Kidney (tissue), 14 donors: ENCODE results near the gene PDE10A. TPM values are rescaled to one million over a fixed set of nuclear protein-coding genes. Genes with fewer than 3 reads are reported as not detected.

Experiments used
- DNase-seq, 5 donors: peaks; one replicate each; pipeline ENCODE4 v3.0.0-alpha.2; 2013 to 2020
- FAIRE-seq: peaks from 2 replicates; lab custom pipeline; 2012; peaks lifted over from hg19 to GRCh38; lab: Jason Lieb, UNC
- H3K27ac ChIP-seq, 2 donors: one replicate each; pipeline ENCODE4 v1.7.0; 2013; ENCODE audit warnings: low read depth in 2 of 2, low read length in 2 of 2, inconsistent platforms in 1 of 2
- H3K27me3 ChIP-seq: one replicate; pipeline ENCODE4 v1.7.1; 2013; ENCODE audit warnings: low read length, inconsistent platforms; ENCODE audit not compliant: control insufficient read depth, insufficient read depth
- H3K36me3 ChIP-seq, 3 donors: one replicate each; pipeline versions ENCODE4 v1.7.0 to v1.7.1; 2013; ENCODE audit warnings: low read length in 3 of 3, control low read depth in 1 of 3, inconsistent platforms in 1 of 3; ENCODE audit not compliant: insufficient read depth in 3 of 3, control insufficient read depth in 2 of 3
- H3K4me1 ChIP-seq, 3 donors: one replicate each; pipeline versions ENCODE4 v1.7.0 to v1.7.1; 2013; ENCODE audit warnings: low read length in 3 of 3, inconsistent platforms in 1 of 3, low read depth in 1 of 3; ENCODE audit not compliant: control insufficient read depth in 2 of 3, insufficient read depth in 2 of 3
- H3K4me3 ChIP-seq, 3 donors: one replicate each; pipeline versions ENCODE4 v1.7.0 to v1.8.1; 2013; ENCODE audit warnings: low read length in 3 of 3, control low read depth in 1 of 3, inconsistent platforms in 1 of 3
- H3K9ac ChIP-seq, 3 donors: one replicate each; pipeline versions ENCODE4 v1.7.0 to v1.7.1; 2013; ENCODE audit warnings: low read length in 3 of 3, control low read depth in 1 of 3, inconsistent platforms in 1 of 3
- H3K9me3 ChIP-seq, 3 donors: one replicate each; pipeline versions ENCODE4 v1.7.0 to v1.7.1; 2013; ENCODE audit warnings: low read length in 3 of 3, control low read depth in 1 of 3, inconsistent platforms in 1 of 3; ENCODE audit not compliant: control insufficient read depth in 2 of 3, insufficient read depth in 1 of 3
- intact Hi-C: fragments of 100-400 bp; cut with DNase I; formaldehyde crosslinking; loops from one replicate; pipeline ENCODE4 v1.11.1; 2022
- polyA plus RNA-seq: library from polyadenylated mRNA; stranded (reverse); fragments of 350-450 nt; fragmentation: Illumina TruSeq; extraction: RNeasy Lipid Tissue Mini Kit (QIAGEN cat#74804); gene quantifications from one replicate; pipeline ENCODE4 v1.2.3, GENCODE V29; 2014; ENCODE audit warnings: low read depth, low replicate concordance; ENCODE audit not compliant: insufficient read depth
- total RNA-seq: library from RNA; stranded (reverse); fragmentation: NEBNext Ultra II Directional; extraction: Animal tissue kit (Norgen Biotek cat#: 25700); gene quantifications from one replicate; pipeline ENCODE4 v1.2.1, GENCODE V29; 2021
- TF ChIP-seq, protein P1 (sequence below): IDR thresholded peaks from 3 replicates; pipeline ENCODE4 v1.5.1; 2012; ENCODE audit warnings: mild to moderate bottlenecking, moderate library complexity, borderline replicate concordance; ENCODE audit not compliant: insufficient read depth; ENCODE audit errors: extremely low read depth
- donor health status: control.
- donor health status: control.
- donor health status: control.
- donor health status: control.
- donor health status: control.
- donor health status: DM: yes; HTN: yes; CAD: no.
- donor health status: Normal renal cell carcinoma (clear cell type).

PDE10A gene
- total and polyA plus RNA-seq, 2 donors from 2014 or later = 4.8 to 23.1 TPM

DNA sequence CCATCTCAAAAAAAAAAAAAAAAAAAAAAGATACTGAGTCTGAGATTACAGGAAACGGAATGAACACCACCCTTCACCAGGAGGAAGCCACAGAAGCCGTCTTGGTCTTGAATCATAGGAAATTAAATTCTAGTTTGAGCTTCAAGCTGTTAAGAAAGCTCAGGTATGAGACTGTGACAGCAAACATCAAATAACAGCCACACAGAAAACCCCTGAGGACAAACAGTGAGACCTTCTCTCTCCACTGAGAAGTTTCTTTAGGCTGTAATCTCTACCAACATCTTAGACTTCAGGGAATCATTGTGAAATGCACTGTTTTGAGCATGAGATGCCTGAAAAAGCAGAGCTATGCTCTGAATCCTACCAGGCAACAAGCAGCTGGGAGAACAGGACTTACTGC lies 30.8 kb downstream of the PDE10A start:
- no peak for DNase-seq
- H3K4me1 ChIP-seq = peaks cover 0 to 3% (median 2%) of the 10 kb centered on the region in 3 donors
- peak overlapping the region in 1 of 2 donors; percentile 61 for H3K27ac ChIP-seq
- no peaks in the 10 kb centered on the region for H3K9me3 ChIP-seq
- intact Hi-C loops = no loop called here
- TF ChIP-seq, protein P1, sequence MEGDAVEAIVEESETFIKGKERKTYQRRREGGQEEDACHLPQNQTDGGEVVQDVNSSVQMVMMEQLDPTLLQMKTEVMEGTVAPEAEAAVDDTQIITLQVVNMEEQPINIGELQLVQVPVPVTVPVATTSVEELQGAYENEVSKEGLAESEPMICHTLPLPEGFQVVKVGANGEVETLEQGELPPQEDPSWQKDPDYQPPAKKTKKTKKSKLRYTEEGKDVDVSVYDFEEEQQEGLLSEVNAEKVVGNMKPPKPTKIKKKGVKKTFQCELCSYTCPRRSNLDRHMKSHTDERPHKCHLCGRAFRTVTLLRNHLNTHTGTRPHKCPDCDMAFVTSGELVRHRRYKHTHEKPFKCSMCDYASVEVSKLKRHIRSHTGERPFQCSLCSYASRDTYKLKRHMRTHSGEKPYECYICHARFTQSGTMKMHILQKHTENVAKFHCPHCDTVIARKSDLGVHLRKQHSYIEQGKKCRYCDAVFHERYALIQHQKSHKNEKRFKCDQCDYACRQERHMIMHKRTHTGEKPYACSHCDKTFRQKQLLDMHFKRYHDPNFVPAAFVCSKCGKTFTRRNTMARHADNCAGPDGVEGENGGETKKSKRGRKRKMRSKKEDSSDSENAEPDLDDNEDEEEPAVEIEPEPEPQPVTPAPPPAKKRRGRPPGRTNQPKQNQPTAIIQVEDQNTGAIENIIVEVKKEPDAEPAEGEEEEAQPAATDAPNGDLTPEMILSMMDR = no peak
- H3K9ac ChIP-seq = no peak overlapping the region
- no peak for FAIRE-seq
- no peaks in the 10 kb centered on the region for H3K36me3 ChIP-seq
- no peaks in the 10 kb centered on the region for H3K27me3 ChIP-seq
- H3K4me3 ChIP-seq = no peak overlapping the region

DNA sequence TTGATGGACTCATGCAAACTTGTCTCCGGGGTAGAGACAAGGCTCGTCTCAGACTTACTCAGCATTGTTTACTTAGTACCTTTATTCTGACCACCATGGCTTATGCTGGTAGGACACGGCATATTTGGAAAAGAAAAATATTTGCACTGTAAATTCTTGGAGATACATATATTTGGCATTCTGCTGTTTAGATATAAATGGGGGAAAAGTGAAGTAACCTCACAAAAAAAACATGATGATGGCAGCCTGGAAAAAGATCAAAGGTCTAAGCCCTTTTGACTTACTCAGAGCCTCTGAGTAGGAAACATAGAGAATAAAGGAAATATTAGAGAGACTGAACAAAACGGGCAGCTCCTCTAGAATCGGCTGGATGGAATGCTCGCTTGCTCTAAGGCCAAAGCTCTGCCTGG lies 32.5 kb downstream of the PDE10A start:
- no peak overlapping the region for H3K27ac ChIP-seq
- H3K36me3 ChIP-seq = no peaks in the 10 kb centered on the region
- H3K27me3 ChIP-seq = no peaks in the 10 kb centered on the region
- H3K4me1 ChIP-seq = peaks cover 0 to 2% (median 0%) of the 10 kb centered on the region in 3 donors
- H3K4me3 ChIP-seq = no peak overlapping the region
- no peak overlapping the region for H3K9ac ChIP-seq
- DNase-seq (no peak), FAIRE-seq (no peak)
- TF ChIP-seq, protein P1 = no peak
- no peaks in the 10 kb centered on the region for H3K9me3 ChIP-seq
- intact Hi-C loops = no loop called here

DNA sequence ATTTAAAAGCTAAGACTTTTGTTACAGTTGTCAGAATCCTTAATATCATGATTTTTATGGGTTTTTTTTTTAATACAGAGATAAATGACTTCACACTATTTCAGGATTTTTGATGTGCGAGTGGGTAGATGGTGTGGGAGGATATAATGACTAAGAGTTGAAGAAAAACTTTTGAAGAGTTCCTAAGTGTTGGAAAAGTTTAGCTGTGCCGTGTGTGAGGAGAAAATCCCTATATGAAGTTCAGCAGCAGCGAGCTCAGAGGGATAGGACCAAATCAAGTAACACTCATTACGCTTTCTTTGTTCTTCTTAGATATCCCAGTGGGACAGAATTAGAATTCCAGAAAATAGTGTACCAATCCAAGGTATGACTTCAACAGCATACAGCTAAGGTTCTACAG lies 34.1 kb downstream of the PDE10A start:
- Histone ChIP-seq H3K9ac (no peak overlapping the region), H3K4me3 (no peak overlapping the region), H3K36me3 (no peaks in the 10 kb centered on the region), H3K27me3 (no peaks in the 10 kb centered on the region), H3K9me3 (no peaks in the 10 kb centered on the region), H3K4me1 (no peaks in the 10 kb centered on the region), H3K27ac (no peak overlapping the region)
- TF ChIP-seq, protein P1 = no peak
- intact Hi-C loops = no loop called here
- no peak for FAIRE-seq
- no peak for DNase-seq

DNA sequence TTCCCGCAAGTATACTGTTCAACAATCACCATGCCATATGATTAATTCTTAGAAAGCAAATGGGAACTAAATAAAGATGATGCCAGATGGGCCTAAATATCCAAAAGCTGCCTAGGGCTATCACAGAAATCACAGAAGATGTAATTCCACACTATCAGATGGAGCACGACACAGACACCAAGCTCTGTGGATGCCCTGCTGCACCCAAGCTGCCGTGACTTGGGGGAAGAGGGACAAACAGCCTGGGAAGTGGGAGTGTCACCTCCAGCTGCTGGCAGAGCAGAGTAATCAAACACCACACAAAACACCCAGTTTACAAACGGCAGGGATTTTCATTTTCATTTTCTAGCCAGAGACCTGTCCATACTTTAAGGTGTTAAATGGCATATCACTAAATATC lies 35.7 kb downstream of the PDE10A start:
- H3K27ac ChIP-seq = no peak overlapping the region
- H3K4me1 ChIP-seq = no peaks in the 10 kb centered on the region
- H3K9ac ChIP-seq = no peak overlapping the region
- no peak for DNase-seq
- TF ChIP-seq, protein P1 = no peak
- no peaks in the 10 kb centered on the region for H3K9me3 ChIP-seq
- no peak for FAIRE-seq
- H3K36me3 ChIP-seq = no peaks in the 10 kb centered on the region
- intact Hi-C loops = no loop called here
- H3K4me3 ChIP-seq = no peak overlapping the region
- H3K27me3 ChIP-seq = no peaks in the 10 kb centered on the region
